Measurements from ENCODE around the gene TPRKB. TPM values are rescaled to one million over a fixed set of nuclear protein-coding genes. Genes with fewer than 3 reads are reported as not detected.
"Not testable (repeated sequence)": the region's sequence is repeated elsewhere in the genome, so short reads cannot be mapped to it uniquely, and the experiment has no call there.

TPRKB gene
- total and polyA plus RNA-seq, 9 of the 15 experiments (the other 6 are each of a cell fraction or from before 2014, with no cell fraction given), result 55.6 to 250 (median 112) TPM

- POLR2A ChIA-PET; BruUV-seq (replicated peaks); H3K36me3 ChIP-seq (ENCODE audit: control insufficient read depth, insufficient read depth, low read length); H3K27ac ChIP-seq (ENCODE audit: extremely low read depth, low read depth, low read length); H3K4me2 ChIP-seq (ENCODE audit: insufficient read depth, low read length); H4K20me1 ChIP-seq (replicated peaks; ENCODE audit: control insufficient read depth, insufficient read depth, low read length); H3K4me1 ChIP-seq (replicated peaks in 1 of 2; ENCODE audit: control insufficient read depth in 2 of 2, insufficient read depth in 2 of 2, low read length in 2 of 2); H3K9me3 ChIP-seq (replicated peaks; ENCODE audit: control insufficient read depth, insufficient read depth, low read depth, low read length); H3K9me1 ChIP-seq (ENCODE audit: control insufficient read depth, insufficient read depth, low read length); H2AFZ ChIP-seq (ENCODE audit: low read depth, low read length); H3K9ac ChIP-seq (ENCODE audit: insufficient read depth in 1 of 2, low read depth in 2 of 2, low read length in 2 of 2); H3K79me2 ChIP-seq (ENCODE audit: control insufficient read depth, insufficient read depth, low read length); H3K27me3 ChIP-seq (ENCODE audit: control insufficient read depth in 2 of 2, insufficient read depth in 2 of 2, low read length in 2 of 2); H3K4me3 ChIP-seq; TF ChIP-seq ATF1 (CRISPR knock-in tag; IDR thresholded peaks at IDR 0.05): not testable (repeated sequence)
- 5% methylated on average over 5 of the region's 9 CpGs for WGBS (ENCODE audit: insufficient coverage, low coverage, missing lambda C conversion rate)
- ATAC-seq (peak; percentile 89), DNase-seq (ENCODE audit: extremely low read depth in 1 of 4, low spot score in 3 of 4) (peak in 1 of 4 experiments; percentile 32), FAIRE-seq (peak; percentile 82)
- in situ Hi-C loops (cut with MboI) (loop anchor here (5.0 kb wide), 1 partner anchor 58 kb away; no protein-coding TSS in a partner anchor), intact Hi-C loops (cut with micrococcal nuclease) (loop anchor here (10.0 kb wide), 1 partner anchor 460 kb away; the partner anchor contains the start of gene BOLA3)
- TF ChIP-seq RAD21 (CRISPR knock-in tag; conservative IDR thresholded peaks at IDR 0.05 in 1 of 2, IDR thresholded peaks at IDR 0.05 in 1 of 2) (peak in 1 of 2 experiments; percentile 20; a peak in 1 of 4 replicates), VEZF1 (CRISPR knock-in tag; IDR thresholded peaks at IDR 0.05) (0 out of 2 replicates have a peak, but pooled peaks have one; percentile 18), CTCF (IDR thresholded peaks at IDR 0.05 in 2 of 3, conservative IDR thresholded peaks at IDR 0.05 in 1 of 3; ENCODE audit: insufficient read depth in 2 of 3, low read depth in 1 of 3, low read length in 3 of 3) (peak; percentile 3 to 35 (median 18); a peak in 2 of 6 replicates), ATF1 (tag; IDR thresholded peaks at IDR 0.05) (0 out of 2 replicates have a peak, but pooled peaks have one; percentile 18)
- CTCF ChIA-PET (ENCODE audit: low intra/inter-chr PET ratio), result interaction anchor here (0.5 to 1.6 kb wide), 2 partner anchors 128 to 421 kb away, joined by 3 read pairs; no protein-coding TSS in a partner anchor
These were observed 52.2 kb downstream of the TPRKB start for GRCh38 chr2:73684905-73685304.

Data from K562 (cell line).